ENCODE results near the gene CHST9. TPM values are rescaled to one million over a fixed set of nuclear protein-coding genes. Genes with fewer than 3 reads are reported as not detected.

Gene CHST9
- total and polyA plus RNA-seq, 9 of the 15 experiments (the other 6 are each of a cell fraction or from before 2014, with no cell fraction given): not detected

DNA sequence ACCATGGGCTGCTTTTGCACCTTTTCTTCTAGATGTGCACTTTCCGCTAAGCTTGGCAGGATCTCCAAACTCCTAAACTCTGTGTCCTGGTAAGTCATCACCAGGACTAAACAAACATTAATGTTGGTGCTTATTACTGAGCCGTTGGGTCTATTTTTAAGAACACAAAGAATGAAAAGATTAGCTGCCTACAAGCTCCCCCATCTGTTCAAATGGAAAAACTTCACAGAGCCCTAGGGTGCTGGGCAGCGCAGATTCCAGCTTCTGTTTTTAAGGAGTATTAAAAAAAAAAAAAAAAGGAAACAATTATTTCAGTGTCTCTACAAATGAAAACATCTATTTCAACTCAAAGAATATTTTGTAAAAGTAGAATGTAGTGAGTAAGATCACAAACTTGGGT, 221.8 kb downstream of the CHST9 start (continued):
- TF ChIP-seq ZNF277 (CRISPR knock-in tag; IDR thresholded peaks at IDR 0.05; ENCODE audit: borderline replicate concordance): no peak
- no peak for TF ChIP-seq DDX20 (tag; IDR thresholded peaks at IDR 0.05; ENCODE audit: low read depth)
- TF ChIP-seq CCNT2 (IDR thresholded peaks at IDR 0.05; ENCODE audit: borderline replicate concordance, extremely low read depth, insufficient read length, low read depth, low read length): no peak

DNA sequence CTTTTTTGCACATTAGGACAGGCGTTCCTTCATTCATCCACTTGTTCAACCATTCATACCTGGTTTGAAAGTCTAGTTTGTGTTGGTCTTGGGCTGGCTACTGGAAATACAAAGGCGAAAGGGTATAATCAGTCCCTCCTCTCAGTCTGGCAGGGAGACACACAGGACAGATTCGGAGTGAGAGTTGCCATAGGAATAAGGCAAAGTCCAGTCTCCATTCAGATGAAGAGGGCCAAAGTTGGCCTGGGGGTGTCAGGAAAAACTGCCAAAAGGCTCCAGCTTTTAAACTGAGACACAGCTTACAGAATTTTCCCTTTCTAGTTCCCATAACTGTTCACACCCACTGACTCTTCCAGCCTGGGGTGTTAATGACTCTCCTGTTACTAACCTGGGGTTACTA, 223.3 kb downstream of the CHST9 start:
- Histone ChIP-seq H3K9ac (ENCODE audit: insufficient read depth in 1 of 2, low read depth in 2 of 2, low read length in 2 of 2) (no peak overlapping the region), H3K27me3 (ENCODE audit: control insufficient read depth in 2 of 2, insufficient read depth in 2 of 2, low read length in 2 of 2) (no peaks in the 10 kb centered on the region), H3K27ac (ENCODE audit: extremely low read depth, low read depth, low read length) (no peak overlapping the region), H3K79me2 (ENCODE audit: control insufficient read depth, insufficient read depth, low read length) (no peaks in the 10 kb centered on the region), H3K4me3 (no peak overlapping the region), H3K4me2 (ENCODE audit: insufficient read depth, low read length) (no peak overlapping the region), H3K4me1 (replicated peaks in 1 of 2; ENCODE audit: control insufficient read depth in 2 of 2, insufficient read depth in 2 of 2, low read length in 2 of 2) (no peaks in the 10 kb centered on the region), H4K20me1 (replicated peaks; ENCODE audit: control insufficient read depth, insufficient read depth, low read length) (no peaks in the 10 kb centered on the region), H2AFZ (ENCODE audit: low read depth, low read length) (no peak overlapping the region), H3K9me3 (replicated peaks; ENCODE audit: control insufficient read depth, insufficient read depth, low read depth, low read length) (no peaks in the 10 kb centered on the region; the same call in 1 of the 2 replicates), H3K9me1 (ENCODE audit: control insufficient read depth, insufficient read depth, low read length) (no peaks in the 10 kb centered on the region), H3K36me3 (ENCODE audit: control insufficient read depth, insufficient read depth, low read length) (no peaks in the 10 kb centered on the region)
- no peak for FAIRE-seq
- DNase-seq (ENCODE audit: extremely low read depth in 1 of 4, low spot score in 3 of 4): no peak
- CTCF ChIA-PET (ENCODE audit: low intra/inter-chr PET ratio): no interaction called here
- POLR2A ChIA-PET: no interaction called here
- 0% methylated on average over 3 of the region's 3 CpGs for WGBS (ENCODE audit: insufficient coverage, low coverage, missing lambda C conversion rate)
- in situ Hi-C loops (cut with MboI) (no loop called here), intact Hi-C loops (cut with micrococcal nuclease) (no loop called here)
- no TSS peak for BruUV-seq (replicated peaks)
- ATAC-seq: no peak
- TF ChIP-seq ELK1 (CRISPR knock-in tag; IDR thresholded peaks at IDR 0.05) (no peak), ZNF324 (CRISPR knock-in tag; IDR thresholded peaks at IDR 0.05) (no peak), ZBTB8A (IDR thresholded peaks at IDR 0.05; ENCODE audit: partially characterized antibody) (no peak), SAP30 (IDR thresholded peaks at IDR 0.05; ENCODE audit: borderline replicate concordance, insufficient read depth, low read depth, low read length, poor library complexity, severe bottlenecking) (no peak), KLF13 (tag; IDR thresholded peaks at IDR 0.05; ENCODE audit: borderline replicate concordance, low read depth) (no peak), SRSF3 (IDR thresholded peaks at IDR 0.05; ENCODE audit: insufficient read depth, low read length) (no peak), ZNF79 (CRISPR knock-in tag; IDR thresholded peaks at IDR 0.05; ENCODE audit: low read depth) (no peak)
- TF ChIP-seq, protein P1, sequence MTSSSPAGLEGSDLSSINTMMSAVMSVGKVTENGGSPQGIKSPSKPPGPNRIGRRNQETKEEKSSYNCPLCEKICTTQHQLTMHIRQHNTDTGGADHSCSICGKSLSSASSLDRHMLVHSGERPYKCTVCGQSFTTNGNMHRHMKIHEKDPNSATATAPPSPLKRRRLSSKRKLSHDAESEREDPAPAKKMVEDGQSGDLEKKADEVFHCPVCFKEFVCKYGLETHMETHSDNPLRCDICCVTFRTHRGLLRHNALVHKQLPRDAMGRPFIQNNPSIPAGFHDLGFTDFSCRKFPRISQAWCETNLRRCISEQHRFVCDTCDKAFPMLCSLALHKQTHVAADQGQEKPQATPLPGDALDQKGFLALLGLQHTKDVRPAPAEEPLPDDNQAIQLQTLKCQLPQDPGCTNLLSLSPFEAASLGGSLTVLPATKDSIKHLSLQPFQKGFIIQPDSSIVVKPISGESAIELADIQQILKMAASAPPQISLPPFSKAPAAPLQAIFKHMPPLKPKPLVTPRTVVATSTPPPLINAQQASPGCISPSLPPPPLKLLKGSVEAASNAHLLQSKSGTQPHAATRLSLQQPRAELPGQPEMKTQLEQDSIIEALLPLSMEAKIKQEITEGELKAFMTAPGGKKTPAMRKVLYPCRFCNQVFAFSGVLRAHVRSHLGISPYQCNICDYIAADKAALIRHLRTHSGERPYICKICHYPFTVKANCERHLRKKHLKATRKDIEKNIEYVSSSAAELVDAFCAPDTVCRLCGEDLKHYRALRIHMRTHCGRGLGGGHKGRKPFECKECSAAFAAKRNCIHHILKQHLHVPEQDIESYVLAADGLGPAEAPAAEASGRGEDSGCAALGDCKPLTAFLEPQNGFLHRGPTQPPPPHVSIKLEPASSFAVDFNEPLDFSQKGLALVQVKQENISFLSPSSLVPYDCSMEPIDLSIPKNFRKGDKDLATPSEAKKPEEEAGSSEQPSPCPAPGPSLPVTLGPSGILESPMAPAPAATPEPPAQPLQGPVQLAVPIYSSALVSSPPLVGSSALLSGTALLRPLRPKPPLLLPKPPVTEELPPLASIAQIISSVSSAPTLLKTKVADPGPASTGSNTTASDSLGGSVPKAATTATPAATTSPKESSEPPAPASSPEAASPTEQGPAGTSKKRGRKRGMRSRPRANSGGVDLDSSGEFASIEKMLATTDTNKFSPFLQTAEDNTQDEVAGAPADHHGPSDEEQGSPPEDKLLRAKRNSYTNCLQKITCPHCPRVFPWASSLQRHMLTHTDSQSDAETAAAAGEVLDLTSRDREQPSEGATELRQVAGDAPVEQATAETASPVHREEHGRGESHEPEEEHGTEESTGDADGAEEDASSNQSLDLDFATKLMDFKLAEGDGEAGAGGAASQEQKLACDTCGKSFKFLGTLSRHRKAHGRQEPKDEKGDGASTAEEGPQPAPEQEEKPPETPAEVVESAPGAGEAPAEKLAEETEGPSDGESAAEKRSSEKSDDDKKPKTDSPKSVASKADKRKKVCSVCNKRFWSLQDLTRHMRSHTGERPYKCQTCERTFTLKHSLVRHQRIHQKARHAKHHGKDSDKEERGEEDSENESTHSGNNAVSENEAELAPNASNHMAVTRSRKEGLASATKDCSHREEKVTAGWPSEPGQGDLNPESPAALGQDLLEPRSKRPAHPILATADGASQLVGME (CRISPR knock-in tag; IDR thresholded peaks at IDR 0.05): no peak
